CD14-positive monocyte (primary cell): ENCODE results near the gene PHC3. TPM values are rescaled to one million over a fixed set of nuclear protein-coding genes. Genes with fewer than 3 reads are reported as not detected.

Experiments used
- DNase-seq, 3 donors: peaks; one replicate each; pipeline ENCODE4 v3.0.0-alpha.2; 2011 to 2022
- H2AFZ ChIP-seq: 2 replicates; pipeline ENCODE4 v1.6.0; 2012; ENCODE audit warnings: mild to moderate bottlenecking, low read depth, low read length, inconsistent platforms; ENCODE audit not compliant: insufficient read depth, poor library complexity, severe bottlenecking
- H3K27ac ChIP-seq, 2 donors: 1 replicate in 1 of 2; 2 replicates in 1 of 2; pipeline ENCODE4 v1.5.1; 2012 to 2013; ENCODE audit warnings: low read length in 2 of 2, control low read depth in 1 of 2, inconsistent platforms in 1 of 2, low read depth in 1 of 2, mild to moderate bottlenecking in 1 of 2
- H3K27me3 ChIP-seq, 2 donors: one replicate each; pipeline versions ENCODE4 v1.6.0 to v1.6.1; 2011 to 2013; ENCODE audit warnings: low read length in 2 of 2; ENCODE audit not compliant: control insufficient read depth in 2 of 2, insufficient read depth in 2 of 2
- H3K36me3 ChIP-seq, 2 donors: replicated peaks in 1 of 2; 1 replicate in 1 of 2; 2 replicates in 1 of 2; pipeline versions ENCODE4 v1.5.1 to v1.6.1; 2012 to 2013; ENCODE audit warnings: low read length in 2 of 2, control low read depth in 1 of 2, inconsistent platforms in 1 of 2, mild to moderate bottlenecking in 1 of 2; ENCODE audit not compliant: insufficient read depth in 2 of 2, control insufficient read depth in 1 of 2
- H3K4me1 ChIP-seq, 2 donors: 1 replicate in 1 of 2; 2 replicates in 1 of 2; pipeline versions ENCODE4 v1.5.1 to v1.6.1; 2012 to 2013; ENCODE audit warnings: low read length in 2 of 2, control low read depth in 1 of 2, inconsistent platforms in 1 of 2, mild to moderate bottlenecking in 1 of 2, moderate library complexity in 1 of 2; ENCODE audit not compliant: insufficient read depth in 2 of 2, control insufficient read depth in 1 of 2
- H3K4me2 ChIP-seq: replicated peaks from 2 replicates; pipeline ENCODE3; 2012; ENCODE audit warnings: low read length, moderate library complexity, mild to moderate bottlenecking; ENCODE audit not compliant: poor library complexity, severe bottlenecking; ENCODE audit errors: extremely low read depth
- H3K4me3 ChIP-seq, 3 experiments: fragments of 200-600 bp in 1 of 3; sonication (generic) in 1 of 3; replicated peaks in 1 of 3; 1 replicate in 2 of 3; 2 replicates in 1 of 3; pipeline ENCODE4 v1.5.1; 2011 to 2013; ENCODE audit warnings: low read length in 3 of 3, mild to moderate bottlenecking in 3 of 3, control low read depth in 2 of 3, low read depth in 2 of 3, inconsistent platforms in 1 of 3, moderate library complexity in 1 of 3
- H3K79me2 ChIP-seq: 2 replicates; pipeline ENCODE4 v1.6.0; 2012; ENCODE audit warnings: mild to moderate bottlenecking, control low read depth, inconsistent platforms, low read length, moderate library complexity; ENCODE audit not compliant: insufficient read depth
- H3K9ac ChIP-seq: 2 replicates; pipeline ENCODE4 v1.6.0; 2017; ENCODE audit warnings: low read length, mild to moderate bottlenecking; ENCODE audit not compliant: insufficient read depth, poor library complexity, severe bottlenecking
- H3K9me3 ChIP-seq, 2 donors: replicated peaks in 1 of 2; 1 replicate in 1 of 2; 2 replicates in 1 of 2; pipeline versions ENCODE4 v1.5.1 to v1.6.1; 2012 to 2013; ENCODE audit warnings: low read length in 2 of 2, control low read depth in 1 of 2; ENCODE audit not compliant: control insufficient read depth in 1 of 2, insufficient read depth in 1 of 2
- H4K20me1 ChIP-seq: 2 replicates; pipeline ENCODE4 v1.6.0; 2012; ENCODE audit warnings: mild to moderate bottlenecking, low read length, control low read depth, moderate library complexity; ENCODE audit not compliant: insufficient read depth
- H3K27ac Mint-ChIP-seq, 7 donors: one replicate each; pipeline ENCODE4 v1.8.0; 2020; ENCODE audit warnings: mild to moderate bottlenecking in 7 of 7, mixed read lengths in 7 of 7, moderate library complexity in 6 of 7, inconsistent platforms in 2 of 7
- H3K27me3 Mint-ChIP-seq, 3 donors: one replicate each; pipeline ENCODE4 v1.8.0; 2021 to 2022; ENCODE audit warnings: low read depth in 3 of 3, mild to moderate bottlenecking in 3 of 3, mixed read lengths in 3 of 3, moderate library complexity in 3 of 3, inconsistent platforms in 1 of 3
- H3K36me3 Mint-ChIP-seq, 2 donors: one replicate each; pipeline ENCODE4 v1.8.0; 2020; ENCODE audit warnings: mixed read lengths in 2 of 2, inconsistent platforms in 1 of 2, mild to moderate bottlenecking in 1 of 2
- H3K4me1 Mint-ChIP-seq: one replicate; pipeline ENCODE4 v1.8.0; 2020; ENCODE audit warnings: mild to moderate bottlenecking, mixed read lengths
- H3K4me3 Mint-ChIP-seq, 2 donors: one replicate each; pipeline ENCODE4 v1.8.0; 2020; ENCODE audit warnings: mild to moderate bottlenecking in 2 of 2, mixed read lengths in 2 of 2, moderate library complexity in 1 of 2
- H3K9me3 Mint-ChIP-seq, 7 donors: one replicate each; pipeline ENCODE4 v1.8.0; 2020 to 2022; ENCODE audit warnings: mixed read lengths in 7 of 7, mild to moderate bottlenecking in 6 of 7, moderate library complexity in 6 of 7, inconsistent platforms in 2 of 7
- WGBS: methylation state at CpG from one replicate; pipeline ENCODE4 v1.1.5; 2013; ENCODE audit warnings: missing lambda C conversion rate; ENCODE audit not compliant: insufficient coverage; 5-methylcytosine and 5-hydroxymethylcytosine counted together
- intact Hi-C, 2 donors: fragments of 100-400 bp; cut with micrococcal nuclease; formaldehyde crosslinking; loops; one replicate each; pipeline versions ENCODE4 v1.15.0 to v1.15.1; 2023
- polyA plus RNA-seq, 3 donors: library from polyadenylated mRNA; depleted of rRNA in 1 of 3; unstranded in 2 of 3; stranded (reverse) in 1 of 3; fragments of 300-500 nt in 2 of 3; fragments of >200 nt in 1 of 3; fragmentation: Illumina TruSeq in 2 of 3; gene quantifications; 1 replicate in 2 of 3; 2 replicates in 1 of 3; pipeline ENCODE4 v1.2.3, GENCODE V29; 2012 to 2021
- TF ChIP-seq, protein P1 (sequence below): fragments of 200-600 bp; IDR thresholded peaks from one replicate; pipeline ENCODE4 v1.8.0; 2022; ENCODE audit warnings: antibody characterized with exemption, mild to moderate bottlenecking

The PHC3 gene
- polyA plus RNA-seq, 3 donors: 7.5 to 26.1 (median 12.6) TPM

DNA sequence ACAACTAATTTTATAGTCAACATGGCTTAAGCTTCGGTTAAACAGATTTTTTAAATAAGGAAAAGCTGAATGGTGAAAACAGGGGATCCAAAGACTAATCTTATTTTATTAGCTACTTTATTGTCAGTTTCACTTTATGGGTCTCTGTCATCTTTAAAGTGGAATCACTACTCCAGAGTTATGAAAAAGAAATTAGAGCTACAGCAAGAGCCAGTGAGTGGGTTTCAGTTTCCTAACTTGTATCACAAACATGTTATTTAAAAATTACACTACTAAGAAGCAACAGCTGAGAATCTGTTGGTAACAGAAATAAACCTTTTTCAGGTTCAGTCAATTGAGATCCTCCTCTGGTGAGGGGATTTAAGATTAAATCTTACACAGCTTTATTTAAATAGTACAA lies 10.0 kb downstream of the PHC3 start:
- Histone ChIP-seq H3K4me1 (no peaks in the 10 kb centered on the region), H3K4me3 (no peak overlapping the region), H2AFZ (no peak overlapping the region), H3K9me3 (no peaks in the 10 kb centered on the region), H4K20me1 (peaks cover 89% of the 10 kb centered on the region), H3K27ac (peak overlapping the region in 1 of 2 donors; percentile 61), H3K36me3 (peaks cover 88 to 98% of the 10 kb centered on the region in 2 donors), H3K9ac (no peak overlapping the region), H3K27me3 (no peaks in the 10 kb centered on the region), H3K79me2 (peaks cover 75% of the 10 kb centered on the region), H3K4me2 (no peak overlapping the region)
- Mint-ChIP-seq H3K36me3 (peaks cover 71 to 92% of the 10 kb centered on the region in 2 donors), H3K27me3 (no peaks in the 10 kb centered on the region), H3K4me3 (no peak overlapping the region), H3K9me3 (no peaks in the 10 kb centered on the region), H3K4me1 (peaks cover 3% of the 10 kb centered on the region), H3K27ac (peak overlapping the region in 3 of 7 donors; percentile 14 to 69 (median 30))
- intact Hi-C loops: no loop called here
- DNase-seq: no peak
- TF ChIP-seq, protein P1, sequence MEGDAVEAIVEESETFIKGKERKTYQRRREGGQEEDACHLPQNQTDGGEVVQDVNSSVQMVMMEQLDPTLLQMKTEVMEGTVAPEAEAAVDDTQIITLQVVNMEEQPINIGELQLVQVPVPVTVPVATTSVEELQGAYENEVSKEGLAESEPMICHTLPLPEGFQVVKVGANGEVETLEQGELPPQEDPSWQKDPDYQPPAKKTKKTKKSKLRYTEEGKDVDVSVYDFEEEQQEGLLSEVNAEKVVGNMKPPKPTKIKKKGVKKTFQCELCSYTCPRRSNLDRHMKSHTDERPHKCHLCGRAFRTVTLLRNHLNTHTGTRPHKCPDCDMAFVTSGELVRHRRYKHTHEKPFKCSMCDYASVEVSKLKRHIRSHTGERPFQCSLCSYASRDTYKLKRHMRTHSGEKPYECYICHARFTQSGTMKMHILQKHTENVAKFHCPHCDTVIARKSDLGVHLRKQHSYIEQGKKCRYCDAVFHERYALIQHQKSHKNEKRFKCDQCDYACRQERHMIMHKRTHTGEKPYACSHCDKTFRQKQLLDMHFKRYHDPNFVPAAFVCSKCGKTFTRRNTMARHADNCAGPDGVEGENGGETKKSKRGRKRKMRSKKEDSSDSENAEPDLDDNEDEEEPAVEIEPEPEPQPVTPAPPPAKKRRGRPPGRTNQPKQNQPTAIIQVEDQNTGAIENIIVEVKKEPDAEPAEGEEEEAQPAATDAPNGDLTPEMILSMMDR: no peak
- no CpG with 5 or more reads among the region's 1 CpG for WGBS

DNA sequence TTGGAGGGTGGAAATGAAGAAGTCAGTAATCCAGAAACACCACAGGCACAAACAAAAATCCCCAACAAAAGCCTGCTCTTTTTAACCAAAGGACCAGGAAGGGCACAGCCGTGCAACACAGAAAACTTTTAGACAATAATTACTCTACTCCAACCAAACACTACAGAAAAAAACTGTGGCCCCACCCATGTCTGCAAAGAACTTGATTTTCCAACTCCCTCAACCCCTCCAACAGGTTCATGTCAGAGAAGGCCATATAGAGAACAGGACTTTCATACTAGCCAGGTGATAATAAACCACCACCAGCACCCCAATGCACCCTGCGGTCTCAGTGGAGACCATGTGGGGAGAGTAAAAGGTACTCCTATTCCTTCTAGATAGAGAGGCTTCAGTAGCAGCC lies 16.8 kb downstream of the PHC3 start:
- no peaks in the 10 kb centered on the region for H3K4me1 ChIP-seq
- peaks cover 99% of the 10 kb centered on the region for H3K79me2 ChIP-seq
- WGBS: 86% methylated on average over 1 of the region's 2 CpGs
- Mint-ChIP-seq H3K27me3 (no peaks in the 10 kb centered on the region), H3K4me1 (peaks cover 3% of the 10 kb centered on the region), H3K4me3 (no peak overlapping the region), H3K9me3 (no peaks in the 10 kb centered on the region), H3K36me3 (peaks cover 69 to 97% of the 10 kb centered on the region in 2 donors), H3K27ac (peak overlapping the region in 2 of 7 donors; percentile 34 to 54)
- no peak overlapping the region for H3K4me3 ChIP-seq
- intact Hi-C loops: no loop called here
- peaks cover 100% of the 10 kb centered on the region for H4K20me1 ChIP-seq
- no peaks in the 10 kb centered on the region for H3K27me3 ChIP-seq
- H3K9ac ChIP-seq: no peak overlapping the region
- H3K9me3 ChIP-seq: no peaks in the 10 kb centered on the region
- H3K36me3 ChIP-seq: peaks cover 77 to 100% of the 10 kb centered on the region in 2 donors
- H3K27ac ChIP-seq: peak overlapping the region in 1 of 2 donors; percentile 7
- DNase-seq: no peak
- no peak overlapping the region for H2AFZ ChIP-seq
- no peak overlapping the region for H3K4me2 ChIP-seq
- TF ChIP-seq, protein P1: no peak
